Heart right ventricle (tissue), 16 donors: Measurements from ENCODE around the gene RALB. TPM values are rescaled to one million over a fixed set of nuclear protein-coding genes. Genes with fewer than 3 reads are reported as not detected.
A peak's percentile ranks its signal among the peaks of the same experiment; 100 is the strongest.

Source experiments
- ATAC-seq, 8 donors: fragments of 200-7000 bp; cut with Tn5 transposase; one replicate each; pipeline ENCODE4 v1.9.1; 2020; ENCODE audit warnings: mild to moderate bottlenecking in 8 of 8, moderate library complexity in 8 of 8, moderate number of reproducible peaks in 1 of 8
- DNase-seq, 2 donors: peaks; one replicate each; pipeline ENCODE4 v3.0.0-alpha.2; 2020
- H3K27ac ChIP-seq, 10 donors: fragments of 200-600 bp; sonication (generic) in 2 of 10; one replicate each; pipeline versions ENCODE4 v1.5.0 to v1.8.0; 2020 to 2022; ENCODE audit warnings: mild to moderate bottlenecking in 3 of 10
- H3K27me3 ChIP-seq, 7 donors: fragments of 200-600 bp; one replicate each; pipeline ENCODE4 v1.8.0; 2021 to 2022; ENCODE audit warnings: mild to moderate bottlenecking in 2 of 7
- H3K36me3 ChIP-seq, 9 donors: fragments of 200-600 bp; sonication (generic) in 1 of 9; one replicate each; pipeline versions ENCODE4 v1.5.0 to v1.8.0; 2020 to 2022; ENCODE audit warnings: mild to moderate bottlenecking in 2 of 9
- H3K4me1 ChIP-seq, 9 donors: fragments of 200-600 bp; sonication (generic) in 1 of 9; one replicate each; pipeline versions ENCODE4 v1.5.0 to v1.8.0; 2020 to 2022; ENCODE audit warnings: mild to moderate bottlenecking in 4 of 9
- H3K4me3 ChIP-seq, 10 donors: fragments of 200-600 bp; sonication (generic) in 2 of 10; one replicate each; pipeline versions ENCODE4 v1.5.0 to v1.8.0; 2020 to 2022; ENCODE audit warnings: mild to moderate bottlenecking in 7 of 10, moderate library complexity in 2 of 10
- H3K9me3 ChIP-seq, 11 donors: fragments of 200-600 bp in 10 of 11; sonication (generic) in 2 of 11; one replicate each; pipeline versions ENCODE4 v1.5.0 to v1.8.0; 2013 to 2022; ENCODE audit warnings: mild to moderate bottlenecking in 2 of 11, control low read depth in 1 of 11, moderate library complexity in 1 of 11
- CTCF ChIP-seq, 9 donors: fragments of 200-600 bp; sonication (generic) in 2 of 9; IDR thresholded peaks; one replicate each; pipeline versions ENCODE4 v1.5.0 to v1.8.0; 2021 to 2022; ENCODE audit warnings: antibody characterized with exemption in 9 of 9, mild to moderate bottlenecking in 5 of 9, moderate library complexity in 1 of 9
- WGBS, 2 donors: extraction: QIAGEN DNeasy Blood & Tissue Kit; methylation state at CpG; one replicate each; pipeline ENCODE4 v1.1.7; 2013; ENCODE audit warnings: inconsistent platforms in 1 of 2; 5-methylcytosine and 5-hydroxymethylcytosine counted together
- intact Hi-C, 10 donors: fragments of 100-400 bp; cut with DNase I; formaldehyde crosslinking; loops; one replicate each; pipeline versions ENCODE4 v1.11.1 to v1.14.2; 2022
- polyA plus RNA-seq, 2 donors: library from polyadenylated mRNA; stranded (reverse); fragments of 200-250 nt; gene quantifications; one replicate each; pipeline ENCODE4 v1.2.3, GENCODE V29; 2013
- total RNA-seq, 10 donors: library from RNA; stranded (reverse); fragmentation: NEBNext Ultra II Directional in 3 of 10; extraction: Animal tissue kit (Norgen Biotek cat#: 25700) in 3 of 10; gene quantifications; one replicate each; pipeline versions ENCODE4 v1.2.1 to v1.2.4, GENCODE V29; 2021 to 2023
- donor health status: Arrhythmogenic right ventricular cardiomyopathy.
- donor health status: ischemic (EF 13 %, LVEDD 7.1; RV severe dilation, severe dysfunction).
- donor health status: healthy with polysubstance abuse.
- donor health status: DM: no; HTN: yes; CAD: no.
- donor health status: DM: no; HTN: no; CAD: no.
- donor health status: ischemic (EF 25% LVEDD 6.9; RV normal size, moderate dysfunction).
- donor health status: ischemic (EF 25% LVEDD 5.7; RV mildly dilated, moderate dysfunction).
- donor health status: healthy.
- donor health status: DM: yes; HTN: yes; CAD: no.
- donor health status: Ischemic cardiomyopathy.
- donor health status: ischemic (EF 35%, LVEDD 5.7; RV mildly dilated, moderate dysfunction).
- donor health status: nonischemic (EF 11% LVEDD 7.7; RV severe dilation, severe dysfunction).
- donor health status: DM: yes; HTN: yes; CAD: no.
- donor health status: PGD.
- donor health status: ischemic (EF 29% LVEDD 5.4; RV normal size, mild dysfunction).
- donor health status: nonischemic (EF 23%, LVEDD 6.1; RV moderate dilation, normal function).

The RALB gene
- total and polyA plus RNA-seq, 12 donors, result 21.9 to 68.1 (median 45.0) TPM

GRCh38 chr2:120316528-120317179 lies 64.0 kb downstream of the RALB start:
- peaks cover 12 to 51% (median 35%) of the 10 kb centered on the region in 9 donors for H3K4me1 ChIP-seq

GRCh38 chr2:120317180-120317533 lies 64.5 kb downstream of the RALB start:
- no peak overlapping the region for H3K4me3 ChIP-seq
- H3K27me3 ChIP-seq, result peaks cover 0 to 11% (median 0%) of the 10 kb centered on the region in 7 donors
- no peaks in the 10 kb centered on the region for H3K36me3 ChIP-seq
- no peak overlapping the region for H3K27ac ChIP-seq
- ATAC-seq (no peak), DNase-seq (no peak)
- intact Hi-C loops, result loop anchor here in 4 of 10 donors (10.0 kb wide), 3 partner anchors 92 to 212 kb away; partner anchors contain the start of gene TMEM185B (in 2 of the 4)
- H3K4me1 ChIP-seq, result peaks cover 12 to 50% (median 35%) of the 10 kb centered on the region in 9 donors
- no peaks in the 10 kb centered on the region for H3K9me3 ChIP-seq
- no peak for TF ChIP-seq CTCF (IDR thresholded peaks at IDR 0.05)

More at GRCh38 chr2:120316528-120317179, 64.0 kb downstream of the RALB start:
- WGBS, 2 donors, result 95 to 98% methylated on average over 15 of the region's 15 CpGs
- H3K27ac ChIP-seq, result no peak overlapping the region
- no peaks in the 10 kb centered on the region for H3K9me3 ChIP-seq
- no peak for TF ChIP-seq CTCF (IDR thresholded peaks at IDR 0.05)
- DNase-seq (no peak), ATAC-seq (no peak)
- H3K36me3 ChIP-seq, result no peaks in the 10 kb centered on the region
- no peak overlapping the region for H3K4me3 ChIP-seq
- intact Hi-C loops, result loop anchor here in 4 of 10 donors (10.0 kb wide), 3 partner anchors 92 to 212 kb away; partner anchors contain the start of gene TMEM185B (in 2 of the 4)
- H3K27me3 ChIP-seq, result peaks cover 0 to 9% (median 0%) of the 10 kb centered on the region in 7 donors

GRCh38 chr2:120317916-120318315 lies 65.3 kb downstream of the RALB start:
- H3K4me1 ChIP-seq, result peaks cover 12 to 43% (median 28%) of the 10 kb centered on the region in 9 donors
- no peak for ATAC-seq
- H3K4me3 ChIP-seq, result no peak overlapping the region
- intact Hi-C loops, result loop anchor here in 4 of 10 donors (10.0 kb wide), 3 partner anchors 93 to 213 kb away; partner anchors contain the start of gene TMEM185B (in 2 of the 4)
- peaks cover 0 to 11% (median 0%) of the 10 kb centered on the region in 7 donors for H3K27me3 ChIP-seq
- DNase-seq, result no peak
- no peaks in the 10 kb centered on the region for H3K36me3 ChIP-seq
- no peak overlapping the region for H3K27ac ChIP-seq
- 95 to 96% methylated on average over 8 of the region's 8 CpGs for WGBS, 2 donors
- no peaks in the 10 kb centered on the region for H3K9me3 ChIP-seq
- no peak for TF ChIP-seq CTCF (IDR thresholded peaks at IDR 0.05)

GRCh38 chr2:120318626-120319025 lies 66.0 kb downstream of the RALB start:
- Histone ChIP-seq H3K36me3 (no peaks in the 10 kb centered on the region), H3K4me3 (no peak overlapping the region), H3K4me1 (peaks cover 15 to 41% (median 29%) of the 10 kb centered on the region in 9 donors), H3K27me3 (peaks cover 0 to 14% (median 0%) of the 10 kb centered on the region in 7 donors), H3K9me3 (no peaks in the 10 kb centered on the region), H3K27ac (peak overlapping the region in 1 of 10 donors; percentile 11)
- 42 to 46% methylated on average over 8 of the region's 8 CpGs for WGBS, 2 donors
- ATAC-seq, result peak; percentile 22 to 77 (median 56)
- peak; percentile 44 to 67 for DNase-seq
- intact Hi-C loops, result loop anchor here in 4 of 10 donors (10.0 kb wide), 3 partner anchors 94 to 214 kb away; partner anchors contain the start of gene TMEM185B (in 2 of the 4)
- TF ChIP-seq CTCF (IDR thresholded peaks at IDR 0.05), result no peak
